ENCODE measurements around the gene ACTN1.

ACTN1 gene

GRCh38 chr14:68876976-68877375, 102.1 kb downstream of the ACTN1 start:
- TF ChIP-seq CTCF (IDR thresholded peaks at IDR 0.05) (no peak), ZFX (IDR thresholded peaks at IDR 0.05; ENCODE audit: borderline replicate concordance) (no peak)

GRCh38 chr14:68874746-68875155, 104.4 kb downstream of the ACTN1 start:
- TF ChIP-seq CTCF (IDR thresholded peaks at IDR 0.05), result no peak
- no peak for TF ChIP-seq ZFX (IDR thresholded peaks at IDR 0.05; ENCODE audit: borderline replicate concordance)
- H3K27ac ChIP-seq, result no peak overlapping the region

More at GRCh38 chr14:68876976-68877375, 102.1 kb downstream of the ACTN1 start:
- H3K27ac ChIP-seq, result no peak overlapping the region

GRCh38 chr14:68873376-68873775, 105.7 kb downstream of the ACTN1 start:
- H3K27ac ChIP-seq, result no peak overlapping the region
- TF ChIP-seq ZFX (IDR thresholded peaks at IDR 0.05; ENCODE audit: borderline replicate concordance) (no peak), CTCF (IDR thresholded peaks at IDR 0.05) (no peak)

GRCh38 chr14:68871392-68871791, 107.7 kb downstream of the ACTN1 start:
- TF ChIP-seq CTCF (IDR thresholded peaks at IDR 0.05) (no peak), ZFX (IDR thresholded peaks at IDR 0.05; ENCODE audit: borderline replicate concordance) (no peak)
- no peak overlapping the region for H3K27ac ChIP-seq

GRCh38 chr14:68866991-68867533, 112.0 kb downstream of the ACTN1 start:
- TF ChIP-seq ZFX (IDR thresholded peaks at IDR 0.05; ENCODE audit: borderline replicate concordance), result no peak
- TF ChIP-seq CTCF (IDR thresholded peaks at IDR 0.05), result no peak
- no peak overlapping the region for H3K27ac ChIP-seq

GRCh38 chr14:68865542-68865941, 113.6 kb downstream of the ACTN1 start:
- TF ChIP-seq CTCF (IDR thresholded peaks at IDR 0.05), result no peak
- TF ChIP-seq ZFX (IDR thresholded peaks at IDR 0.05; ENCODE audit: borderline replicate concordance), result no peak
- H3K27ac ChIP-seq, result no peak overlapping the region

GRCh38 chr14:68864361-68864750, 114.7 kb downstream of the ACTN1 start:
- H3K27ac ChIP-seq, result no peak overlapping the region
- TF ChIP-seq CTCF (IDR thresholded peaks at IDR 0.05) (no peak), ZFX (IDR thresholded peaks at IDR 0.05; ENCODE audit: borderline replicate concordance) (no peak)

All from 22Rv1 (cell line).